Measurements from ENCODE around the gene KRT31. TPM values are rescaled to one million over a fixed set of nuclear protein-coding genes. Genes with fewer than 3 reads are reported as not detected.

Gene KRT31
- total RNA-seq (not detected in 2 replicates), polyA plus RNA-seq (not detected in 2 replicates), polyA minus RNA-seq (ENCODE audit: low replicate concordance) (not detected in 2 replicates)
- polyA plus RNA-seq (2012): not detected in 2 replicates

DNA sequence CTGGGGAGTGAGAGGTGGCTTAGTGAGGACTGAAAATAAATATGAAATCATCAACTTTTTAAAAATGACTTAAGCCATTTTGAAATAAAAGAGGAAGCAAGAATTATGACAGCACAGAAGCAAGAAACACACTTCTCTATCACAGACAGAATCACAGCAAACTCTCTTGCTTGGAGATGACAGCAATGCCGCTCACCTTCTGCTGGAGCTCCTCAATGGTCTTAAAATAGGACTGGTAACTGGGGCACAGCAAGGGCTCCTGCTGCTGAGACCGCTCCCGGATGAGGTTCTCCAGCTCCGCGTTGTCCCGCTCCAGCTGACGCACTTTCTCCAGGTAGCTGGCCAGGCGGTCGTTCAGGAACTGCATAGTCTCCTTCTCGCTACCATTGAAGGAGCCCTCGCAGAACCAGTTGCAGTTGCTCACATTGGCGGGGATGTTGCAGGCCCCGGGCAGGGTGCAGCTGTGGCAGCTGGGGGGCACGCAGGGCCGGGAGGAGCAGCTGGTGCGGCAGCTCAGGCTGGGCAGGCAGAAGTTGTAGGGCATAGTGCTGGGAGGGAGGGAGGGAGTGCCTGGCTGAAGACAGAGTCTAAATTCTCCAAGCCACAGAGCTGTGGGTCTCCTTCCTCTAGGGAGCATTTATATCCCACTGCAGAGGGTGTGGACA is at the start of gene KRT31:
Gene KRT31, minus strand, starts transcription at position 613 of the 665 bp plus-strand sequence. Its CDS starts 69 bp downstream, at position 544.
- no peak for DNase-seq (ENCODE audit: low read depth in 2 of 2)
- Histone ChIP-seq H3K27ac (ENCODE audit: insufficient read depth, low read length) (no peak within 1 kb of the TSS), H3K4me1 (ENCODE audit: control insufficient read depth, extremely low read depth, insufficient read depth, low read length) (no peaks in the 10 kb centered on the region), H3K4me3 (replicated peaks in 1 of 4; ENCODE audit: control extremely low read depth in 1 of 4, insufficient read depth in 1 of 4, low read depth in 3 of 4, low read length in 4 of 4) (no peak within 1 kb of the TSS), H3K79me2 (ENCODE audit: control insufficient read depth, insufficient read depth, low read length) (no peaks in the 10 kb centered on the region), H3K27me3 (ENCODE audit: control insufficient read depth, insufficient read depth, low read length) (no peaks in the 10 kb centered on the region), H3K9me3 (ENCODE audit: control insufficient read depth, insufficient read depth, low read depth, low read length) (no peaks in the 10 kb centered on the region), H3K36me3 (ENCODE audit: control insufficient read depth, insufficient read depth, low read length) (no peaks in the 10 kb centered on the region), H3K9ac (ENCODE audit: insufficient read depth, low read length) (no peak within 1 kb of the TSS), H4K20me1 (ENCODE audit: control insufficient read depth, extremely low read depth, insufficient read depth, low read length) (no peaks in the 10 kb centered on the region), H2AFZ (ENCODE audit: low read length) (no peak within 1 kb of the TSS), H3K4me2 (ENCODE audit: extremely low read depth, insufficient read depth, low read length) (no peak within 1 kb of the TSS)
- no peak for TF ChIP-seq CTCF (conservative IDR thresholded peaks at IDR 0.05 in 1 of 2, IDR thresholded peaks at IDR 0.05 in 1 of 2; ENCODE audit: low read depth in 1 of 2, low read length in 2 of 2)
- no peak for TF ChIP-seq EZH2 (IDR thresholded peaks at IDR 0.05; ENCODE audit: low read length, missing control alignments)

- no peak overlapping the region for H2AFZ ChIP-seq (ENCODE audit: low read length)
- H3K4me1 ChIP-seq (ENCODE audit: control insufficient read depth, extremely low read depth, insufficient read depth, low read length): peaks cover 2% of the 10 kb centered on the region
- H3K4me3 ChIP-seq (replicated peaks in 1 of 4; ENCODE audit: control extremely low read depth in 1 of 4, insufficient read depth in 1 of 4, low read depth in 3 of 4, low read length in 4 of 4): no peak overlapping the region
- H3K27ac ChIP-seq (ENCODE audit: insufficient read depth, low read length): peak overlapping the region; percentile 22
- TF ChIP-seq CTCF (conservative IDR thresholded peaks at IDR 0.05 in 1 of 2, IDR thresholded peaks at IDR 0.05 in 1 of 2; ENCODE audit: low read depth in 1 of 2, low read length in 2 of 2): no peak
- H3K36me3 ChIP-seq (ENCODE audit: control insufficient read depth, insufficient read depth, low read length): no peaks in the 10 kb centered on the region
- H4K20me1 ChIP-seq (ENCODE audit: control insufficient read depth, extremely low read depth, insufficient read depth, low read length): no peaks in the 10 kb centered on the region
- H3K9ac ChIP-seq (ENCODE audit: insufficient read depth, low read length): no peak overlapping the region
- H3K79me2 ChIP-seq (ENCODE audit: control insufficient read depth, insufficient read depth, low read length): no peaks in the 10 kb centered on the region
- H3K27me3 ChIP-seq (ENCODE audit: control insufficient read depth, insufficient read depth, low read length): peaks cover 2% of the 10 kb centered on the region
- H3K9me3 ChIP-seq (ENCODE audit: control insufficient read depth, insufficient read depth, low read depth, low read length): no peaks in the 10 kb centered on the region
- DNase-seq (ENCODE audit: low read depth in 2 of 2): peak; percentile 34 to 89
- H3K4me2 ChIP-seq (ENCODE audit: extremely low read depth, insufficient read depth, low read length): no peak overlapping the region
Measured at GRCh38 chr17:41446806-41447205, 49.4 kb upstream of the KRT31 start.

DNA sequence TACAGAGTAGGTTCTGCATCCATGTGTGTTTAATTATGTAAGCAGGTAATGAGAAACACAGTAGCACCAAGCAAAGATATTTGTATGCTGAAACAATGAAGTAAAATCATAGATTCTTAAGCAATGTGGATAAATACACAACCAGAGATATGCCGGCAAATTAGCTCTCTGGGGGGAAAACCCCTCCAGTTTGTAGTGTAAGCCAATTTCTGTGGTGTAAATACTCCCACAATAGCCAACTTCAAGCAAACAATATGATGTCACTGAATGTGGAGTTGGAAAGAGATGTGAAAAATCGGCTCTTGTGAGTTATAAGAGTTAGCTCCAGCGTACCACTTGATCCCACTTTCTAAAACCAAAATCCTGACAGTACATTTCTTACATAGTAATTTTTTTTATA is 47.2 kb upstream of the KRT31 start:
- no peaks in the 10 kb centered on the region for H4K20me1 ChIP-seq (ENCODE audit: control insufficient read depth, extremely low read depth, insufficient read depth, low read length)
- DNase-seq (ENCODE audit: low read depth in 2 of 2): no peak
- TF ChIP-seq EZH2 (IDR thresholded peaks at IDR 0.05; ENCODE audit: low read length, missing control alignments) (no peak), CTCF (conservative IDR thresholded peaks at IDR 0.05 in 1 of 2, IDR thresholded peaks at IDR 0.05 in 1 of 2; ENCODE audit: low read depth in 1 of 2, low read length in 2 of 2) (no peak)
- H3K27ac ChIP-seq (ENCODE audit: insufficient read depth, low read length): no peak overlapping the region
- peaks cover 2% of the 10 kb centered on the region for H3K4me1 ChIP-seq (ENCODE audit: control insufficient read depth, extremely low read depth, insufficient read depth, low read length)
- peaks cover 4% of the 10 kb centered on the region for H3K27me3 ChIP-seq (ENCODE audit: control insufficient read depth, insufficient read depth, low read length)
- H3K4me3 ChIP-seq (replicated peaks in 1 of 4; ENCODE audit: control extremely low read depth in 1 of 4, insufficient read depth in 1 of 4, low read depth in 3 of 4, low read length in 4 of 4): no peak overlapping the region
- H3K9ac ChIP-seq (ENCODE audit: insufficient read depth, low read length): no peak overlapping the region
- no peaks in the 10 kb centered on the region for H3K79me2 ChIP-seq (ENCODE audit: control insufficient read depth, insufficient read depth, low read length)
- H3K4me2 ChIP-seq (ENCODE audit: extremely low read depth, insufficient read depth, low read length): no peak overlapping the region
- no peaks in the 10 kb centered on the region for H3K36me3 ChIP-seq (ENCODE audit: control insufficient read depth, insufficient read depth, low read length)
- H2AFZ ChIP-seq (ENCODE audit: low read length): no peak overlapping the region
- no peaks in the 10 kb centered on the region for H3K9me3 ChIP-seq (ENCODE audit: control insufficient read depth, insufficient read depth, low read depth, low read length)
